HCT116 (cell line): ENCODE results near the gene TXNDC12. TPM values are rescaled to one million over a fixed set of nuclear protein-coding genes. Genes with fewer than 3 reads are reported as not detected.

ENCODE experiments used
- ATAC-seq: fragments of 200-7000 bp; cut with Tn5 transposase; 2 replicates; pipeline ENCODE4 v1.9.1; 2020; ENCODE audit warnings: mild to moderate bottlenecking, moderate library complexity
- BruUV-seq: library from RNA; stranded (reverse); fragments of 400-500 nt; replicated peaks from 2 replicates; lab custom pipeline; 2021; lab: Mats Ljungman, UMichigan
- CTCF ChIA-PET: fragments of 300-600 bp; sonication (Branson Sonifier 250); formaldehyde crosslinking; loops from one replicate; lab custom pipeline; 2021; ENCODE audit warnings: antibody characterized with exemption; lab: Charles Lee
- POLR2A ChIA-PET: fragments of 300-600, 350-600 bp; sonication (Branson Sonifier 250); formaldehyde crosslinking; loops from one replicate; lab custom pipeline; 2021; ENCODE audit warnings: antibody characterized with exemption; lab: Charles Lee
- RAD21 ChIA-PET, 2 experiments: fragments of 300-600 bp; sonication (Branson Sonifier 250); formaldehyde crosslinking; loops; one replicate each; lab custom pipeline; 2023; ENCODE audit warnings: low total read pairs in 2 of 2; ENCODE audit not compliant: uncharacterized antibody in 2 of 2, unreplicated experiment in 2 of 2, low non-redundant PET in 1 of 2; lab: Charles Lee
- DNase-seq: peaks from one replicate; pipeline ENCODE4 v3.0.0-alpha.2; 2010; ENCODE audit warnings: low read depth, low spot score
- H2AFZ ChIP-seq: fragments of 200-600 bp; shearing (Covaris generic), sonication (generic); 2 replicates; pipeline ENCODE4 v1.6.1; 2017; ENCODE audit warnings: low read depth, mixed run types, mixed read lengths, antibody characterized with exemption, low read length; ENCODE audit not compliant: poor library complexity, severe bottlenecking
- H3K27ac ChIP-seq: 2 replicates; pipeline ENCODE4 v1.5.1; 2012; ENCODE audit warnings: low read depth, low read length
- H3K27me3 ChIP-seq: fragments of 200-600 bp; sonication (generic); 2 replicates; pipeline ENCODE4 v1.6.1; 2016; ENCODE audit warnings: mixed run types, low read length, mixed read lengths; ENCODE audit not compliant: insufficient read depth
- H3K36me3 ChIP-seq, 2 experiments: fragments of 200-500 bp in 1 of 2; fragments of 200-600 bp in 1 of 2; sonication (Bioruptor generic) in 1 of 2; sonication (generic) in 1 of 2; 2 replicates each; pipeline versions ENCODE4 v1.5.1 to v1.6.1; 2014 to 2016; ENCODE audit warnings: low read length in 2 of 2, inconsistent platforms in 1 of 2, mixed read lengths in 1 of 2, mixed run types in 1 of 2; ENCODE audit not compliant: insufficient read depth in 2 of 2, control insufficient read depth in 1 of 2
- H3K4me1 ChIP-seq, 2 experiments: fragments of 200-600 bp in 1 of 2; sonication (generic) in 1 of 2; 2 replicates each; pipeline versions ENCODE4 v1.5.1 to v1.6.1; 2012 to 2017; ENCODE audit warnings: low read length in 2 of 2, inconsistent platforms in 1 of 2, mild to moderate bottlenecking in 1 of 2, mixed read lengths in 1 of 2, mixed run types in 1 of 2, moderate library complexity in 1 of 2; ENCODE audit not compliant: insufficient read depth in 2 of 2, control insufficient read depth in 1 of 2
- H3K4me2 ChIP-seq: fragments of 200-600 bp; sonication (generic); 2 replicates; pipeline ENCODE4 v1.6.1; 2017; ENCODE audit warnings: mixed run types, low read length, mixed read lengths
- H3K4me3 ChIP-seq, 2 experiments: fragments of 200-600 bp in 1 of 2; sonication (generic) in 1 of 2; replicated peaks in 1 of 2; 2 replicates each; pipeline ENCODE4 v1.5.1; 2011 to 2016; ENCODE audit warnings: low read length in 2 of 2, control low read depth in 1 of 2, low read depth in 1 of 2, mild to moderate bottlenecking in 1 of 2, mixed read lengths in 1 of 2, mixed run types in 1 of 2
- H3K79me2 ChIP-seq: fragments of 200-600 bp; sonication (generic); 2 replicates; pipeline ENCODE4 v1.6.1; 2017; ENCODE audit warnings: mild to moderate bottlenecking, mixed run types, low read length, moderate library complexity, mixed read lengths; ENCODE audit not compliant: insufficient read depth
- H3K9ac ChIP-seq: fragments of 200-600 bp; sonication (generic); 2 replicates; pipeline ENCODE4 v1.6.1; 2016; ENCODE audit warnings: low read length, mixed read lengths
- H3K9me2 ChIP-seq: fragments of 200-600 bp; sonication (generic), shearing (Covaris generic); 2 replicates; pipeline ENCODE4 v1.6.1; 2017; ENCODE audit warnings: mixed run types, mild to moderate bottlenecking, moderate library complexity; ENCODE audit not compliant: insufficient read depth
- H3K9me3 ChIP-seq, 2 experiments: fragments of 200-500 bp in 1 of 2; fragments of 200-600 bp in 1 of 2; sonication (Bioruptor generic) in 1 of 2; sonication (generic) in 1 of 2; 2 replicates each; pipeline ENCODE4 v1.6.1; 2014 to 2017; ENCODE audit warnings: low read length in 2 of 2, mixed read lengths in 2 of 2, inconsistent platforms in 1 of 2, low read depth in 1 of 2, mild to moderate bottlenecking in 1 of 2, mixed run types in 1 of 2, moderate library complexity in 1 of 2; ENCODE audit not compliant: control insufficient read depth in 1 of 2, insufficient read depth in 1 of 2
- H4K20me1 ChIP-seq: fragments of 200-600 bp; sonication (generic), shearing (Covaris generic); 2 replicates; pipeline ENCODE4 v1.6.1; 2017; ENCODE audit warnings: mixed run types, mild to moderate bottlenecking, moderate library complexity; ENCODE audit not compliant: insufficient read depth
- CBX3 ChIP-seq: IDR thresholded peaks from 2 replicates; pipeline ENCODE4 v1.6.1; 2012; ENCODE audit warnings: low read depth
- ELF1 ChIP-seq: IDR thresholded peaks from 2 replicates; pipeline ENCODE4 v1.6.1; 2012; ENCODE audit warnings: low read depth, borderline replicate concordance
- EZH2 ChIP-seq: fragments of 200-600 bp; sonication (generic); IDR thresholded peaks from 2 replicates; pipeline ENCODE4 v1.6.1; 2017; ENCODE audit warnings: antibody characterized with exemption, mixed run types
- EZH2phosphoT487 ChIP-seq: fragments of 200-600 bp; IDR thresholded peaks from 2 replicates; pipeline ENCODE4 v1.6.1; 2018; ENCODE audit warnings: antibody characterized with exemption, borderline replicate concordance
- POLR2AphosphoS5 ChIP-seq: IDR thresholded peaks from 2 replicates; pipeline ENCODE4 v1.6.1; 2011; ENCODE audit warnings: mild to moderate bottlenecking, low read depth, low read length, moderate library complexity
- YY1 ChIP-seq: IDR thresholded peaks from 2 replicates; pipeline ENCODE4 v1.6.1; 2011; ENCODE audit warnings: low read length, low read depth, moderate library complexity, mild to moderate bottlenecking; ENCODE audit not compliant: insufficient replicate concordance; ENCODE audit errors: extremely low read depth
- intact Hi-C: fragments of 100-400 bp; cut with micrococcal nuclease; formaldehyde crosslinking; loops from 2 replicates; pipeline ENCODE4 v1.10.0; 2022
- total RNA-seq: library from RNA; stranded (reverse); gene quantifications from one replicate; pipeline ENCODE4 v1.2.1, GENCODE V29; 2021; ENCODE audit not compliant: unreplicated experiment
- TF ChIP-seq, protein P1 (sequence below): IDR thresholded peaks from 2 replicates; pipeline ENCODE4 v1.6.1; 2012; ENCODE audit warnings: low read depth
- TF ChIP-seq, protein P2 (sequence below): IDR thresholded peaks from 2 replicates; pipeline ENCODE4 v1.6.1; 2012

The TXNDC12 gene
- total RNA-seq, 1 experiment from 2014 or later = 82.8 TPM

DNA sequence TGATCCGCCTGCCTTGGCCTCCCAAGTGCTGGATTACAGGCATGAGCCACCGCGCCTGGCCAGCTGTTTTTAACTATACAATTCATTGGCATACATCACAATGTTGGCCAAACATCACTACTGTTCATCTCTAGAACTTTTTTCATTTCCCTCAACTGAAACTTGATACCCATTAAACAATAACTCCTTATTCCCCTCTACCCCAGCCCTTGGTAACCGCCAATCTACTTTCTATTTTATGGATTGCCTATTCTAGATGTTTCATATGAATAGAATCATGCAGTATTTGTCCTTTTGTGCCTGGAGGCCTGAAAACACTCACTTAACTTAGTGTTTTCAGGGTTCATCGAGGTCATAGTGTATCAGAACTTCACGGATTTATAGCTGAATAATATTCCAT lies 17.3 kb upstream of the TXNDC12 start:
- H3K79me2 ChIP-seq = peaks cover 80% of the 10 kb centered on the region
- peaks cover 9 to 18% of the 10 kb centered on the region in 2 experiments; a peak in 2 of 4 replicates for H3K36me3 ChIP-seq
- no peaks in the 10 kb centered on the region for H3K9me3 ChIP-seq
- ATAC-seq (no peak), DNase-seq (no peak)
- H3K27me3 ChIP-seq = no peaks in the 10 kb centered on the region
- H3K9me2 ChIP-seq = no peaks in the 10 kb centered on the region
- no TSS peak for BruUV-seq
- no peak overlapping the region for H3K27ac ChIP-seq
- H3K4me3 ChIP-seq = no peak overlapping the region
- ChIA-PET POLR2A (interaction anchor here (2.3 kb wide), 1 partner anchor 12 kb away, joined by 7 read pairs; no protein-coding TSS in a partner anchor), RAD21 (no interaction called here), CTCF (no interaction called here)
- H3K4me1 ChIP-seq = no peaks in the 10 kb centered on the region
- H4K20me1 ChIP-seq = no peaks in the 10 kb centered on the region
- no peak overlapping the region for H3K4me2 ChIP-seq
- no peak overlapping the region for H3K9ac ChIP-seq
- TF ChIP-seq ELF1 (no peak), POLR2AphosphoS5 (no peak), YY1 (no peak), EZH2 (no peak), CBX3 (no peak), EZH2phosphoT487 (no peak)
- TF ChIP-seq, protein P1, sequence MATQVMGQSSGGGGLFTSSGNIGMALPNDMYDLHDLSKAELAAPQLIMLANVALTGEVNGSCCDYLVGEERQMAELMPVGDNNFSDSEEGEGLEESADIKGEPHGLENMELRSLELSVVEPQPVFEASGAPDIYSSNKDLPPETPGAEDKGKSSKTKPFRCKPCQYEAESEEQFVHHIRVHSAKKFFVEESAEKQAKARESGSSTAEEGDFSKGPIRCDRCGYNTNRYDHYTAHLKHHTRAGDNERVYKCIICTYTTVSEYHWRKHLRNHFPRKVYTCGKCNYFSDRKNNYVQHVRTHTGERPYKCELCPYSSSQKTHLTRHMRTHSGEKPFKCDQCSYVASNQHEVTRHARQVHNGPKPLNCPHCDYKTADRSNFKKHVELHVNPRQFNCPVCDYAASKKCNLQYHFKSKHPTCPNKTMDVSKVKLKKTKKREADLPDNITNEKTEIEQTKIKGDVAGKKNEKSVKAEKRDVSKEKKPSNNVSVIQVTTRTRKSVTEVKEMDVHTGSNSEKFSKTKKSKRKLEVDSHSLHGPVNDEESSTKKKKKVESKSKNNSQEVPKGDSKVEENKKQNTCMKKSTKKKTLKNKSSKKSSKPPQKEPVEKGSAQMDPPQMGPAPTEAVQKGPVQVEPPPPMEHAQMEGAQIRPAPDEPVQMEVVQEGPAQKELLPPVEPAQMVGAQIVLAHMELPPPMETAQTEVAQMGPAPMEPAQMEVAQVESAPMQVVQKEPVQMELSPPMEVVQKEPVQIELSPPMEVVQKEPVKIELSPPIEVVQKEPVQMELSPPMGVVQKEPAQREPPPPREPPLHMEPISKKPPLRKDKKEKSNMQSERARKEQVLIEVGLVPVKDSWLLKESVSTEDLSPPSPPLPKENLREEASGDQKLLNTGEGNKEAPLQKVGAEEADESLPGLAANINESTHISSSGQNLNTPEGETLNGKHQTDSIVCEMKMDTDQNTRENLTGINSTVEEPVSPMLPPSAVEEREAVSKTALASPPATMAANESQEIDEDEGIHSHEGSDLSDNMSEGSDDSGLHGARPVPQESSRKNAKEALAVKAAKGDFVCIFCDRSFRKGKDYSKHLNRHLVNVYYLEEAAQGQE = no peak
- TF ChIP-seq, protein P2, sequence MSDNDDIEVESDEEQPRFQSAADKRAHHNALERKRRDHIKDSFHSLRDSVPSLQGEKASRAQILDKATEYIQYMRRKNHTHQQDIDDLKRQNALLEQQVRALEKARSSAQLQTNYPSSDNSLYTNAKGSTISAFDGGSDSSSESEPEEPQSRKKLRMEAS = no peak
- H2AFZ ChIP-seq = no peak overlapping the region
- intact Hi-C loops = no loop called here
